Astrocyte (in vitro differentiated cells and primary cell): Measurements from ENCODE around the gene SMARCA4.

ENCODE experiments used
- EZH2 ChIP-seq: IDR thresholded peaks from 2 replicates; pipeline ENCODE4 v1.6.1; 2012; ENCODE audit warnings: mild to moderate bottlenecking, low read length, inconsistent platforms; ENCODE audit not compliant: insufficient read depth
- TF ChIP-seq, protein P1 (sequence below): IDR thresholded peaks from 2 replicates; pipeline ENCODE4 v1.5.1; 2011; ENCODE audit warnings: low read depth, mild to moderate bottlenecking, inconsistent platforms, low read length, moderate library complexity; ENCODE audit not compliant: insufficient read depth

GRCh38 chr19:11058246-11059030 lies 97.6 kb downstream of the SMARCA4 start:
- TF ChIP-seq, protein P1, sequence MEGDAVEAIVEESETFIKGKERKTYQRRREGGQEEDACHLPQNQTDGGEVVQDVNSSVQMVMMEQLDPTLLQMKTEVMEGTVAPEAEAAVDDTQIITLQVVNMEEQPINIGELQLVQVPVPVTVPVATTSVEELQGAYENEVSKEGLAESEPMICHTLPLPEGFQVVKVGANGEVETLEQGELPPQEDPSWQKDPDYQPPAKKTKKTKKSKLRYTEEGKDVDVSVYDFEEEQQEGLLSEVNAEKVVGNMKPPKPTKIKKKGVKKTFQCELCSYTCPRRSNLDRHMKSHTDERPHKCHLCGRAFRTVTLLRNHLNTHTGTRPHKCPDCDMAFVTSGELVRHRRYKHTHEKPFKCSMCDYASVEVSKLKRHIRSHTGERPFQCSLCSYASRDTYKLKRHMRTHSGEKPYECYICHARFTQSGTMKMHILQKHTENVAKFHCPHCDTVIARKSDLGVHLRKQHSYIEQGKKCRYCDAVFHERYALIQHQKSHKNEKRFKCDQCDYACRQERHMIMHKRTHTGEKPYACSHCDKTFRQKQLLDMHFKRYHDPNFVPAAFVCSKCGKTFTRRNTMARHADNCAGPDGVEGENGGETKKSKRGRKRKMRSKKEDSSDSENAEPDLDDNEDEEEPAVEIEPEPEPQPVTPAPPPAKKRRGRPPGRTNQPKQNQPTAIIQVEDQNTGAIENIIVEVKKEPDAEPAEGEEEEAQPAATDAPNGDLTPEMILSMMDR: no peak
- TF ChIP-seq EZH2: no peak
